ENCODE measurements around the gene VILL. TPM values are rescaled to one million over a fixed set of nuclear protein-coding genes. Genes with fewer than 3 reads are reported as not detected.

The VILL gene
- total RNA-seq, 4 donors from 2014 or later: 5.5 to 13.0 (median 9.5) TPM

DNA sequence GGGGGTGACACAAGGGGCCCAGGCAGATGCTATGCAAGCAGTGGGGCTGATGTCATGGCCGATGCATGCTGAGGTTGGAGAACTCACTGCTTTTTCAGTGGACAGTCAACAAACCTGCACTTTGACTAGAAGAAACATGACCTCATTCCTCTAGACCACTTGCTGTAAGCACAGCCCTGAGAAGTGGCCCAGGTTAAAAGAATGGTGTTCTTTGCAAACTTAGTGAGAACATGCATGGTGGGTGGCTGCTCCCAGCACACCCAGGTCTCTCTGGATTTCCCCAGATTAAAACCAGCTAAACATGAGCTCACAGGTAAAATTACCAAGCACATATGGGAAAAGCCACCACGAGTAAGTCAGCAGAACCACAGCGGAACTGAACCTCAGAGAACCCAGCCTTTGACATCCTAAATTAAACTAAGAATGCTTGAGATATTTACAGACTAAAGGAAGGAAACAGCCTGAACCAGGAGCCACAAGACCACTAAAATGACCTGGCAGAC, 64.0 kb downstream of the VILL start:
- intact Hi-C loops (cut with DNase I): no loop called here
- H3K9me3 ChIP-seq: no peaks in the 10 kb centered on the region
- H3K27me3 ChIP-seq: no peaks in the 10 kb centered on the region
- H3K27ac ChIP-seq: no peak overlapping the region
- peaks cover 0 to 10% of the 10 kb centered on the region in 2 donors for H3K4me1 ChIP-seq
- WGBS, 2 donors: 50 to 77% methylated on average over 2 to 3 of the region's 3 CpGs
- no peak for DNase-seq
- no peak overlapping the region for H3K4me3 ChIP-seq (replicated peaks in 1 of 3)
- no peaks in the 10 kb centered on the region for H3K36me3 ChIP-seq
- TF ChIP-seq, protein P1, sequence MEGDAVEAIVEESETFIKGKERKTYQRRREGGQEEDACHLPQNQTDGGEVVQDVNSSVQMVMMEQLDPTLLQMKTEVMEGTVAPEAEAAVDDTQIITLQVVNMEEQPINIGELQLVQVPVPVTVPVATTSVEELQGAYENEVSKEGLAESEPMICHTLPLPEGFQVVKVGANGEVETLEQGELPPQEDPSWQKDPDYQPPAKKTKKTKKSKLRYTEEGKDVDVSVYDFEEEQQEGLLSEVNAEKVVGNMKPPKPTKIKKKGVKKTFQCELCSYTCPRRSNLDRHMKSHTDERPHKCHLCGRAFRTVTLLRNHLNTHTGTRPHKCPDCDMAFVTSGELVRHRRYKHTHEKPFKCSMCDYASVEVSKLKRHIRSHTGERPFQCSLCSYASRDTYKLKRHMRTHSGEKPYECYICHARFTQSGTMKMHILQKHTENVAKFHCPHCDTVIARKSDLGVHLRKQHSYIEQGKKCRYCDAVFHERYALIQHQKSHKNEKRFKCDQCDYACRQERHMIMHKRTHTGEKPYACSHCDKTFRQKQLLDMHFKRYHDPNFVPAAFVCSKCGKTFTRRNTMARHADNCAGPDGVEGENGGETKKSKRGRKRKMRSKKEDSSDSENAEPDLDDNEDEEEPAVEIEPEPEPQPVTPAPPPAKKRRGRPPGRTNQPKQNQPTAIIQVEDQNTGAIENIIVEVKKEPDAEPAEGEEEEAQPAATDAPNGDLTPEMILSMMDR (IDR thresholded peaks at IDR 0.05): no peak
- TF ChIP-seq POLR2A (IDR thresholded peaks at IDR 0.05): no peak

Small RNAs within 50 kb of the gene (microRNA-seq; reads per million reads assigned to microRNA genes)
- gene MIR26A1: 19.0 reads per million, percentile 36 among the genes with 10 or more reads in this experiment

Small RNAs within 50 kb of the gene (small RNA-seq; reads per million reads assigned to genes)
- gene MIR26A1 (not detected), gene RF00019 (not detected)

Other genes starting within 250 kb of the VILL start
- 10 to 100 TPM; 23.6 to 37.9 (median 29.8) TPM for gene CTDSPL, start 128.9 kb upstream of the VILL start, total RNA-seq
- 10 to 100 TPM; 13.8 to 19.9 (median 16.0) TPM for gene PLCD1, start 38.9 kb downstream of the VILL start, total RNA-seq
- 1 to 10 TPM in 3 of 4 donors, under 1 TPM in 1; 0.44 to 1.7 (median 1.5) TPM for gene DLEC1, start 48.4 kb downstream of the VILL start, total RNA-seq
- gene ACAA1, start 146.3 kb downstream of the VILL start, total RNA-seq: 10 to 100 TPM; 63.3 to 86.1 (median 75.1) TPM
- gene MYD88, start 147.9 kb downstream of the VILL start, total RNA-seq: 10 to 100 TPM; 18.0 to 23.8 (median 20.2) TPM
- 10 to 100 TPM; 32.0 to 40.5 (median 37.9) TPM for gene OXSR1, start 174.8 kb downstream of the VILL start, total RNA-seq